Mucosa of descending colon (tissue), 3 donors: ENCODE measurements around the gene SFRP2. TPM values are rescaled to one million over a fixed set of nuclear protein-coding genes. Genes with fewer than 3 reads are reported as not detected.

Experiments
- ATAC-seq: fragments of 200-7000 bp; cut with Tn5 transposase; one replicate; pipeline ENCODE4 v1.9.1; 2020; ENCODE audit warnings: mild to moderate bottlenecking, moderate library complexity
- DNase-seq, 3 donors: peaks; one replicate each; pipeline ENCODE4 v3.0.0-alpha.2; 2020
- H3K36me3 ChIP-seq: fragments of 200-600 bp; one replicate; pipeline ENCODE4 v1.8.0; 2021; ENCODE audit warnings: low read depth, mild to moderate bottlenecking
- H3K4me1 ChIP-seq: fragments of 200-600 bp; one replicate; pipeline ENCODE4 v1.8.0; 2021; ENCODE audit warnings: low read depth, mild to moderate bottlenecking
- H3K4me3 ChIP-seq: fragments of 200-600 bp; one replicate; pipeline ENCODE4 v1.8.0; 2021; ENCODE audit warnings: mild to moderate bottlenecking
- H3K9me3 ChIP-seq: fragments of 200-600 bp; one replicate; pipeline ENCODE4 v1.8.0; 2021; ENCODE audit warnings: mild to moderate bottlenecking
- CTCF ChIP-seq: fragments of 200-600 bp; IDR thresholded peaks from one replicate; pipeline ENCODE4 v1.8.0; 2022; ENCODE audit warnings: antibody characterized with exemption, mild to moderate bottlenecking
- intact Hi-C, 2 donors: fragments of 100-400 bp; cut with DNase I in 1 of 2; cut with micrococcal nuclease in 1 of 2; formaldehyde crosslinking; loops; one replicate each; pipeline versions ENCODE4 v1.11.0 to v1.11.1; 2022; cut with DNase I, micrococcal nuclease
- total RNA-seq, 3 donors: library from RNA; stranded (reverse); fragmentation: NEBNext Ultra II Directional in 2 of 3; extraction: Animal tissue kit (Norgen Biotek cat#: 25700) in 2 of 3; gene quantifications; one replicate each; pipeline versions ENCODE4 v1.2.1 to v1.2.4, GENCODE V29; 2021 to 2023
- donor health status: DM: no; HTN: no; CAD: no; lungs with moderate emphysema.
- donor health status: DM: no; HTN: no; CAD: no.
- donor health status: DM: no; HTN: yes; CAD: no.

The SFRP2 gene
- total RNA-seq, 3 donors from 2014 or later: 3.9 to 51.9 (median 32.5) TPM

GRCh38 chr4:153759407-153760316, 29.2 kb downstream of the SFRP2 start, which contains the start of gene RNF175:
Gene RNF175 (minus strand): TSS chr4:153760024. CDS start chr4:153759862, 162 bp downstream.
- Histone ChIP-seq H3K4me3 (no peak within 1 kb of the TSS), H3K9me3 (no peaks in the 10 kb centered on the region), H3K36me3 (no peaks in the 10 kb centered on the region), H3K4me1 (peaks cover 5% of the 10 kb centered on the region)
- ATAC-seq (peak; percentile 25), DNase-seq (no peak)
- intact Hi-C loops: no loop called here
- no peak for TF ChIP-seq CTCF

GRCh38 chr4:153758688-153759406, 30.0 kb downstream of the SFRP2 start:
- Histone ChIP-seq H3K36me3 (no peaks in the 10 kb centered on the region), H3K9me3 (no peaks in the 10 kb centered on the region), H3K4me3 (no peak overlapping the region), H3K4me1 (peaks cover 5% of the 10 kb centered on the region)
- no peak for TF ChIP-seq CTCF
- no peak for DNase-seq
- intact Hi-C loops: no loop called here
- no peak for ATAC-seq

- ATAC-seq (no peak), DNase-seq (no peak)
- intact Hi-C loops: no loop called here
Observed at GRCh38 chr4:153758136-153758535, 30.7 kb downstream of the SFRP2 start.

GRCh38 chr4:153757407-153757806, 31.5 kb downstream of the SFRP2 start:
- Histone ChIP-seq H3K36me3 (no peaks in the 10 kb centered on the region), H3K9me3 (no peaks in the 10 kb centered on the region), H3K4me3 (no peak overlapping the region), H3K4me1 (peaks cover 5% of the 10 kb centered on the region)
- intact Hi-C loops: no loop called here
- ATAC-seq (no peak), DNase-seq (no peak)
- no peak for TF ChIP-seq CTCF

More at GRCh38 chr4:153758136-153758535, 30.7 kb downstream of the SFRP2 start:
- no peak overlapping the region for H3K4me3 ChIP-seq
- TF ChIP-seq CTCF: no peak
- peaks cover 5% of the 10 kb centered on the region for H3K4me1 ChIP-seq
- no peaks in the 10 kb centered on the region for H3K36me3 ChIP-seq
- H3K9me3 ChIP-seq: no peaks in the 10 kb centered on the region

GRCh38 chr4:153755186-153755585, 33.7 kb downstream of the SFRP2 start:
- no peak overlapping the region for H3K4me3 ChIP-seq
- no peaks in the 10 kb centered on the region for H3K36me3 ChIP-seq
- TF ChIP-seq CTCF: no peak
- ATAC-seq: no peak
- no peak for DNase-seq
- intact Hi-C loops: no loop called here
- no peaks in the 10 kb centered on the region for H3K9me3 ChIP-seq
- peaks cover 5% of the 10 kb centered on the region for H3K4me1 ChIP-seq
